ENCODE measurements around the gene HOXA11. TPM values are rescaled to one million over a fixed set of nuclear protein-coding genes. Genes with fewer than 3 reads are reported as not detected.

The HOXA11 gene
- total and polyA plus RNA-seq, 4 donors = not detected

GRCh38 chr7:27189997-27190748, 5.1 kb upstream of the HOXA11 start:
- Histone ChIP-seq H3K4me1 (ENCODE audit: control insufficient read depth in 4 of 4, insufficient read depth in 4 of 4, low read length in 3 of 4) (peaks cover 12 to 29% (median 18%) of the 10 kb centered on the region in 4 donors), H3K27me3 (ENCODE audit: control insufficient read depth in 4 of 4, insufficient read depth in 4 of 4, low read length in 3 of 4) (peaks cover 3 to 51% (median 33%) of the 10 kb centered on the region in 4 donors), H3K36me3 (ENCODE audit: control insufficient read depth in 4 of 4, insufficient read depth in 3 of 4, low read depth in 1 of 4, low read length in 3 of 4) (no peaks in the 10 kb centered on the region), H3K4me3 (ENCODE audit: low read depth in 1 of 3, low read length in 3 of 3) (no peak overlapping the region), H3K9me3 (ENCODE audit: control insufficient read depth in 4 of 4, low read length in 3 of 4) (peaks cover 0 to 6% (median under 1%) of the 10 kb centered on the region in 4 donors), H3K9ac (ENCODE audit: low read depth in 1 of 2, low read length in 2 of 2) (no peak overlapping the region), H3K27ac (ENCODE audit: low read depth in 1 of 2, low read length in 2 of 2) (no peak overlapping the region)
- DNase-seq (ENCODE audit: low spot score) = no peak
- TF ChIP-seq RXRA (IDR thresholded peaks at IDR 0.05) (no peak), HNF4A (conservative IDR thresholded peaks at IDR 0.05) (no peak), REST (IDR thresholded peaks at IDR 0.05) (no peak), FOXA1 (IDR thresholded peaks at IDR 0.05) (no peak), YY1 (IDR thresholded peaks at IDR 0.05) (no peak), HNF4G (IDR thresholded peaks at IDR 0.05) (no peak), ATF3 (IDR thresholded peaks at IDR 0.05) (no peak), MAX (IDR thresholded peaks at IDR 0.05) (no peak), RAD21 (IDR thresholded peaks at IDR 0.05) (no peak)
- WGBS = 20% methylated on average over 7 of the region's 7 CpGs

- WGBS = 10% methylated on average over 22 of the region's 22 CpGs
- H3K9me3 ChIP-seq (ENCODE audit: control insufficient read depth in 4 of 4, low read length in 3 of 4) = peaks cover 0 to 10% (median under 1%) of the 10 kb centered on the region in 4 donors
- peak overlapping the region in 1 of 3 donors; percentile 12 for H3K4me3 ChIP-seq (ENCODE audit: low read depth in 1 of 3, low read length in 3 of 3)
- no peak overlapping the region for H3K9ac ChIP-seq (ENCODE audit: low read depth in 1 of 2, low read length in 2 of 2)
- H3K36me3 ChIP-seq (ENCODE audit: control insufficient read depth in 4 of 4, insufficient read depth in 3 of 4, low read depth in 1 of 4, low read length in 3 of 4) = no peaks in the 10 kb centered on the region
- TF ChIP-seq HNF4A (conservative IDR thresholded peaks at IDR 0.05) (no peak), NR2F2 (IDR thresholded peaks at IDR 0.05) (no peak), YY1 (IDR thresholded peaks at IDR 0.05) (no peak), GABPA (IDR thresholded peaks at IDR 0.05 in 1 of 2, conservative IDR thresholded peaks at IDR 0.05 in 1 of 2) (no peak), HNF4G (IDR thresholded peaks at IDR 0.05) (no peak), JUND (IDR thresholded peaks at IDR 0.05) (no peak), FOXA1 (IDR thresholded peaks at IDR 0.05) (no peak), SP1 (IDR thresholded peaks at IDR 0.05) (no peak), FOXA2 (IDR thresholded peaks at IDR 0.05) (no peak), MAX (IDR thresholded peaks at IDR 0.05) (no peak), REST (IDR thresholded peaks at IDR 0.05) (no peak), CTCF (IDR thresholded peaks at IDR 0.05; ENCODE audit: low read depth, low read length, missing input control) (no peak), EGR1 (IDR thresholded peaks at IDR 0.05; ENCODE audit: low read depth in 2 of 2) (no peak), TAF1 (conservative IDR thresholded peaks at IDR 0.05) (no peak)
- no peak for DNase-seq (ENCODE audit: low spot score)
- peaks cover 12 to 33% (median 22%) of the 10 kb centered on the region in 4 donors for H3K4me1 ChIP-seq (ENCODE audit: control insufficient read depth in 4 of 4, insufficient read depth in 4 of 4, low read length in 3 of 4)
- peaks cover 3 to 51% (median 36%) of the 10 kb centered on the region in 4 donors for H3K27me3 ChIP-seq (ENCODE audit: control insufficient read depth in 4 of 4, insufficient read depth in 4 of 4, low read length in 3 of 4)
- no peak overlapping the region for H3K27ac ChIP-seq (ENCODE audit: low read depth in 1 of 2, low read length in 2 of 2)
These were observed 4.4 kb upstream of the HOXA11 start for GRCh38 chr7:27189295-27189996.
